ENCODE results near the gene ACAP3.

- no peak for TF ChIP-seq POLR2AphosphoS5 (IDR thresholded peaks at IDR 0.05)
- TF ChIP-seq CTCF (IDR thresholded peaks at IDR 0.05) = no peak
Observed at GRCh38 chr1:1337793-1338147, 30.0 kb upstream of the ACAP3 start.

Measured in breast epithelium (tissue), 3 donors.